ENCODE results near the gene PODXL2.
A peak's percentile ranks its signal among the peaks of the same experiment; 100 is the strongest.
"Not testable (repeated sequence)": the region's sequence is repeated elsewhere in the genome, so short reads cannot be mapped to it uniquely, and the experiment has no call there.

The PODXL2 gene

DNA sequence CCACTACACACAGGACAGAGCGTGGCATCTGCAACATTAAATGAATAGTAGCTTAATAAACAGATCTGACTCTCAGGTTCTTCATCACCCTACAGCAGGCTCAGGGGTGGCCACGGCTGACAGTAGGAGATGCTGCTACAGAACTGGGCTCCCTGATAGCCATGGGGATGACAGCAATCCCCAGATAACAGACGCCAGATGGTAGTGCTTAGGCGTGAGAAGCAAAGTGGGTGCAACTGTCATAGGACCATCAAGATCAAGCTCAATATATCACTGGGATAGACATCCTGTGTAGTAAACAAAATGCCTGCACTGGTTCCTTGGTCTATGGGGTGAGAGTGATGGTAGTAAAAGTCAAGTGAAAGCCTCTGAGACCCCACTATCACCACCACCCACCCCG, 35.8 kb upstream of the PODXL2 start:
- no peaks in the 10 kb centered on the region for H3K27me3 ChIP-seq (ENCODE audit: control insufficient read depth, insufficient read depth, low read length)

DNA sequence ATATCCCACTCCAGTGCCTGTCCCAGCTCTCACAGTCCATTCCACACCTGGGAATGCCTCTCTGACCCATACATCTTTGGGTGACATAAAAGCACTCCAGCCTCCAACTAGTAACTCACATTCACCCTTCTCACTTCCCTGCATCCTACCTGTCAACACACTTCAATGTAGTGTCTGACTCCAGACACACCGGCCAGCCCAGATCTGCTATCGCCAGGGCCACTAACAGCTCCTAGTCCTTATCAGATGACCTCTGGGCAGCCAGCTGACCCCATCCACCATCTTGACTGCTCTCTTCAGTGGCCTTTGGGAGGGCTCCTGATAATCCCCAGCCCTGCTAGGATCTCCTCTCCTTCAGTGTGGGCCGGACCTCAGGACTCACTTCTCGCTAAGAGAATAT, 33.7 kb upstream of the PODXL2 start:
- Histone ChIP-seq H3K27me3 (ENCODE audit: control insufficient read depth, insufficient read depth, low read length) (no peaks in the 10 kb centered on the region), H3K4me1 (ENCODE audit: control insufficient read depth, insufficient read depth, low read length) (peaks cover 17% of the 10 kb centered on the region), H3K9me3 (ENCODE audit: control insufficient read depth, low read length) (no peaks in the 10 kb centered on the region), H3K4me3 (ENCODE audit: low read length) (no peak overlapping the region), H3K36me3 (ENCODE audit: control insufficient read depth, insufficient read depth, low read length) (no peaks in the 10 kb centered on the region), H3K9ac (ENCODE audit: low read length) (no peak overlapping the region)

More for the DNA sequence above, 35.8 kb upstream of the PODXL2 start:
- Histone ChIP-seq H3K36me3 (ENCODE audit: control insufficient read depth, insufficient read depth, low read length) (no peaks in the 10 kb centered on the region), H3K9me3 (ENCODE audit: control insufficient read depth, low read length) (no peaks in the 10 kb centered on the region), H3K4me3 (ENCODE audit: low read length) (no peak overlapping the region), H3K9ac (ENCODE audit: low read length) (no peak overlapping the region), H3K4me1 (ENCODE audit: control insufficient read depth, insufficient read depth, low read length) (peaks cover 22% of the 10 kb centered on the region)

DNA sequence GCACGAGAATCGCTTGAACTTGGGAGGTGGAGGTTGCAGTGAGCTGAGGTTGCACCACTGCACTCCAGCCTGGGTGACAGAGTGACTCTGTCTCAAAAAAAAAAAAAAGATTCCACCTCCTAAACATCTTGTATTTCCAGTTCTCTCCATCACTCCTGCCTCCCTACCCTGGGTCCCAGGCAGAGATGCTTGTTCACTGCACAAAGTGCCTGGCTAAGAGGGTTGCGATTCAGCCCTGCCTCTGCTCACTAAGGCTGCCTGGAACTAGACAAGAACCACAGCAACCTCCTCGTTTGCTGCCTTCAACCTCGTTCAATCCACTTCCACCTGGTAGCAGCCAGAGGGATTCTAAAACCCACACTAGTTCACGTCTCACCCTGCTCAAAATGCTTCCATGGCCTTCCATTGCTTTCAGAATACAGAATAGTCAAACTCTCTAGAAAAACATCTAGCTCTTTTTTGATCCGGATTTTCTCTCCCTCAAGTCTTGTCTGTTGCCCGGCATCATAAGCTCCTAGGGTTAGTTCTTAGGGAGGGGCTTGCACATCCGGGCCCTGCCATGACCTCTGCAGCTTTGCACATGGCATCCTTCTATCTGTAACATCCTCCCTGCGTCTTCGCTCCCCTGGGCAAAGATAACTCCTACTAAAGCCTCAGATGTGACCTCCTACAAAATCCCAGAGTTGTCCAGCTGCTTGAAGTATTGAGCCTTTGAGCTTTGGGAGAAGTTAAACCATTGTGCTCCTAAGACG, 31.8 kb upstream of the PODXL2 start:
- no peaks in the 10 kb centered on the region for H3K9me3 ChIP-seq (ENCODE audit: control insufficient read depth, low read length)
- no peak overlapping the region for H3K9ac ChIP-seq (ENCODE audit: low read length)
- peaks cover 6% of the 10 kb centered on the region for H3K4me1 ChIP-seq (ENCODE audit: control insufficient read depth, insufficient read depth, low read length)
- no peaks in the 10 kb centered on the region for H3K27me3 ChIP-seq (ENCODE audit: control insufficient read depth, insufficient read depth, low read length)
- no peaks in the 10 kb centered on the region for H3K36me3 ChIP-seq (ENCODE audit: control insufficient read depth, insufficient read depth, low read length)
- H3K4me3 ChIP-seq (ENCODE audit: low read length), result no peak overlapping the region

DNA sequence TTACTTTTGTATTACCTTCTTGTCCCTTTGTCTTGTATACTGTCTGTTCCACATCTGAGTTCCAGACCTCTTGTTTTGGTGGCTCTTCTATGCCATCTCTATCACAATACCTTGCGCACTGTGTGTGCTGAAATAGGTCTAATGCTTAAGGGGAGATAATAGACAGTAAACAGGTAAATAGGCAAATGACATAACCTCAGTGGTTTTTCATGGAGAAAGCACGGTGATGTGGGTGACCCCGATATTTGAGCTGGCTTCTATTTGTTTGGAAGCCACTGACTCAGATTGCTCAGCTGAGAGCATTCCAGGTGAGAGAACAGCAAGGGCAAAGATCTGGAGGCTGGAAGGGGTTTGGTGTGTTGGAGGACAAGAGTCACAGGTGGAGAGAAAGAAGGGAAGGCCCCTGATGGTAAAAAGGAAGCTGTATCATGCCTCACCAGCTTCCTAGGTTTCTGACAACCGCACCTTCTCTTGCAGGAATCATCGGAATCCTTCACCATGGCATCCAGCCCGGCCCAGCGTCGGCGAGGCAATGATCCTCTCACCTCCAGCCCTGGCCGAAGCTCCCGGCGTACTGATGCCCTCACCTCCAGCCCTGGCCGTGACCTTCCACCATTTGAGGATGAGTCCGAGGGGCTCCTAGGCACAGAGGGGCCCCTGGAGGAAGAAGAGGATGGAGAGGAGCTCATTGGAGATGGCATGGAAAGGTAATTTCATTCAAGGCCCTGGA, 30.0 kb upstream of the PODXL2 start:
- H3K9me3 ChIP-seq (ENCODE audit: control insufficient read depth, low read length), result no peaks in the 10 kb centered on the region
- peak overlapping the region; percentile 60 for H3K9ac ChIP-seq (ENCODE audit: low read length)

DNA sequence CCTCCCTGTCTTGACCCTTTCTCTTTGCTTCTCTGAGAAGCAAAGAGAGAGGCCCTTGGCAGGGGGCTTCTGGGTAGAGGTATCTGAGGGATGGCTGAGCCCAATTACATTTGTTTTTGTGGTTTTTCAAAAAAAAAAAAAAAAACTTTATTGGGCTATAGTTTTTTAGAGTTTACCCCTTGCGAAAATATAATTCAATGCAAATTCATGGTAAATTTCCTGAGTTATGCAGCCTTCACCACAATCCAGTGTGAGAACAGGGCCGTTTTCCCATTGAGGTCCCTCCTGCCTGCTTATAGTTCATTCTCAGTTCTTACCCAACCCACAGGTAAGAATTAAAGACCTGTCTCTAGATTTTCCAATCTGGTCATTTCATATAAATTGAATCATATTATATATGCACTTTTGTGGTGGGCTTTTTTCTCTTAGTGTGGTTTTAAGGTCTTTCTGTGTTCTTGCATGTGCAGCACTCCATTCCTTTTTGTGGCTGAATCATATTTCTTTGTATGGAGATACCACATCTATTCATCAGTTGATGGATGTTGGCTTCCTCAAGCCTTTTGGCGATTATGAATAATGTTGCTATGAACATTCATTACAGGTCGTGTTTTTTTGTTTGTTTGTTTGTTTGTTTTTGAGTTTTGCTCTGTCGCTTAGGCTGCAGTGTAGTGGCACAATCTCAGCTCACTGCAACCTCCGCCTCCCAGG, 28.1 kb upstream of the PODXL2 start:
- H3K27me3 ChIP-seq (ENCODE audit: control insufficient read depth, insufficient read depth, low read length), result no peaks in the 10 kb centered on the region
- H3K4me1 ChIP-seq (ENCODE audit: control insufficient read depth, insufficient read depth, low read length), result peaks cover 6% of the 10 kb centered on the region
- H3K36me3 ChIP-seq (ENCODE audit: control insufficient read depth, insufficient read depth, low read length), result no peaks in the 10 kb centered on the region
- H3K4me3 ChIP-seq (ENCODE audit: low read length), result no peak overlapping the region
- no peak overlapping the region for H3K9ac ChIP-seq (ENCODE audit: low read length)
- no peaks in the 10 kb centered on the region for H3K9me3 ChIP-seq (ENCODE audit: control insufficient read depth, low read length)

More for the DNA sequence above, 30.0 kb upstream of the PODXL2 start:
- no peaks in the 10 kb centered on the region for H3K27me3 ChIP-seq (ENCODE audit: control insufficient read depth, insufficient read depth, low read length)
- H3K4me1 ChIP-seq (ENCODE audit: control insufficient read depth, insufficient read depth, low read length), result peaks cover 6% of the 10 kb centered on the region
- no peaks in the 10 kb centered on the region for H3K36me3 ChIP-seq (ENCODE audit: control insufficient read depth, insufficient read depth, low read length)
- H3K4me3 ChIP-seq (ENCODE audit: low read length), result peak overlapping the region; percentile 38

DNA sequence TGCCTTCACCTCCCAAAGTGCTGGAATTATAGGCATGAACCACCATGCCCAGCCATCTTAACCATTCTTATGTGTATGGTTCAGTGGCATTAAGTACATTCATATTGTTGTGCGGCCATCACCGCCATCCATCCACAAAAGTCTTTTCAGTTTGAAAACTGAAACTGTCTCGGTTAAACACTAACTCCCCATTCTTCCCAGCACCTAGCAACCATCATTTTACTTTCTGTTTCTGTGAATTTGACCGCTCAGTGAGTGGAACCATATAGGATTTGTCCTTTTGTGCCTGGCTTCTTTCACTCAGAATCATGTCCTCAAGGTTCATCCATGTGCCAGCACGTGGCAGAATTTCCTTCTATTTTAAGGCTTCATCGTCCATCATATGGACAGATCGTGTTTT, 24.9 kb upstream of the PODXL2 start:
- no peaks in the 10 kb centered on the region for H3K27me3 ChIP-seq (ENCODE audit: control insufficient read depth, insufficient read depth, low read length)
- no peaks in the 10 kb centered on the region for H3K36me3 ChIP-seq (ENCODE audit: control insufficient read depth, insufficient read depth, low read length)
- no peak overlapping the region for H3K4me3 ChIP-seq (ENCODE audit: low read length)
- H3K9me3 ChIP-seq (ENCODE audit: control insufficient read depth, low read length), result no peaks in the 10 kb centered on the region
- no peaks in the 10 kb centered on the region for H3K4me1 ChIP-seq (ENCODE audit: control insufficient read depth, insufficient read depth, low read length)
- H3K9ac ChIP-seq (ENCODE audit: low read length), result no peak overlapping the region

DNA sequence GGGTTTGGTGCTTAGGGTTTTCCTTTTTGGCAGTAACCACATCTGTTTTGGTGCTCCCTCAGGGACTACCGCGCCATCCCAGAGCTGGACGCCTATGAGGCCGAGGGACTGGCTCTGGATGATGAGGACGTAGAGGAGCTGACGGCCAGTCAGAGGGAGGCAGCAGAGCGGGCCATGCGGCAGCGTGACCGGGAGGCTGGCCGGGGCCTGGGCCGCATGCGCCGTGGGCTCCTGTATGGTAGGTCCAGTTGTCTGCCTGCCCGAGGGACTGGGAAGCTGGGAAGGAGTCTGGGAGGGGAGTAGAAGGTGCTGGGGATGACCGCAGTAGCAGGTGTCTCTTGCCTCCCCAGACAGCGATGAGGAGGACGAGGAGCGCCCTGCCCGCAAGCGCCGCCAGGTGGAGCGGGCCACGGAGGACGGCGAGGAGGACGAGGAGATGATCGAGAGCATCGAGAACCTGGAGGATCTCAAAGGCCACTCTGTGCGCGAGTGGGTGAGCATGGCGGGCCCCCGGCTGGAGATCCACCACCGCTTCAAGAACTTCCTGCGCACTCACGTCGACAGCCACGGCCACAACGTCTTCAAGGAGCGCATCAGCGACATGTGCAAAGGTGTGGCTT, 24.3 kb upstream of the PODXL2 start:
- Histone ChIP-seq H3K27me3 (ENCODE audit: control insufficient read depth, insufficient read depth, low read length) (no peaks in the 10 kb centered on the region), H3K36me3 (ENCODE audit: control insufficient read depth, insufficient read depth, low read length) (no peaks in the 10 kb centered on the region), H3K9me3 (ENCODE audit: control insufficient read depth, low read length) (no peaks in the 10 kb centered on the region), H3K9ac (ENCODE audit: low read length) (no peak overlapping the region), H3K4me3 (ENCODE audit: low read length) (no peak overlapping the region), H3K4me1 (ENCODE audit: control insufficient read depth, insufficient read depth, low read length) (no peaks in the 10 kb centered on the region)

DNA sequence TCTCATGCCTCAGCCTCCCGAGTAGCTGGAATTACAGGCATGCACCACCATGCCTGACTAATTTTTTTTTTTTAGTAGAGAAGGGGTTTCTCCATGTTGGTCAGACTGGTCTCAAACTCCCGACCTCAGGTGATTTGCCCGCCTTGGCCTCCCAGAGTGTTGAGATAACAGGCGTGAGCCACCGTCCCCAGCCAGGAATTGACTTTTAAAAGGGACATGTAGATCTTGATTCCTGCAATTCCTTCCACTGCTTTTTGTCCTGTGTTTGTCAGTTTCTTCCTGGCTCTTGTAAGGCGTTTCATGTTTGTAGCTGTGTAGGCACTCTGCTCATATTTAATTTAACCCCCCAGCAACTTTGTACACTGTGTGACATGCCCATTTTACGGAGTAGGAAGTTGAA, 23.4 kb upstream of the PODXL2 start:
- not testable (repeated sequence) for H3K4me3 ChIP-seq (ENCODE audit: low read length); H3K9ac ChIP-seq (ENCODE audit: low read length); H3K4me1 ChIP-seq (ENCODE audit: control insufficient read depth, insufficient read depth, low read length); H3K36me3 ChIP-seq (ENCODE audit: control insufficient read depth, insufficient read depth, low read length); H3K9me3 ChIP-seq (ENCODE audit: control insufficient read depth, low read length); H3K27me3 ChIP-seq (ENCODE audit: control insufficient read depth, insufficient read depth, low read length)

DNA sequence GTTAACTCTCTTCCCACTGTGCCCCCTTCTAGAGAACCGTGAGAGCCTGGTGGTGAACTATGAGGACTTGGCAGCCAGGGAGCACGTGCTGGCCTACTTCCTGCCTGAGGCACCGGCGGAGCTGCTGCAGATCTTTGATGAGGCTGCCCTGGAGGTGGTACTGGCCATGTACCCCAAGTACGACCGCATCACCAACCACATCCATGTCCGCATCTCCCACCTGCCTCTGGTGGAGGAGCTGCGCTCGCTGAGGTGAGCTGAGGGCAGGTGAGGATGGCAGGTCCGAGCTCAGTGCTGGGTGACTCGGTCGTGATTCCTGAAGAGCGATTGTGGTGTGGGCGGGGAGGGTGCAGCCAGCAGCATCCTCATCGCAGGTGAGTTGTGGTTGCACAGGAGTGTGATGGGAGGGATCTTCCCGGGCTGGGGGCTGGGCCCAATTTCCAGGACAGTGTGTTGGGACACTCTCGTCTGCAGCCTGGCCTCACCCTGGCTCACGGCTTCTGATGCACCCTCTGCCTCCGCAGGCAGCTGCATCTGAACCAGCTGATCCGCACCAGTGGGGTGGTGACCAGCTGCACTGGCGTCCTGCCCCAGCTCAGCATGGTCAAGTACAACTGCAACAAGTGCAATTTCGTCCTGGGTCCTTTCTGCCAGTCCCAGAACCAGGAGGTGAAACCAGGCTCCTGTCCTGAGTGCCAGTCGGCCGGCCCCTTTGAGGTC, 22.7 kb upstream of the PODXL2 start:
- Histone ChIP-seq H3K9ac (ENCODE audit: low read length) (no peak overlapping the region), H3K27me3 (ENCODE audit: control insufficient read depth, insufficient read depth, low read length) (no peaks in the 10 kb centered on the region), H3K4me1 (ENCODE audit: control insufficient read depth, insufficient read depth, low read length) (no peaks in the 10 kb centered on the region), H3K36me3 (ENCODE audit: control insufficient read depth, insufficient read depth, low read length) (no peaks in the 10 kb centered on the region), H3K4me3 (ENCODE audit: low read length) (no peak overlapping the region), H3K9me3 (ENCODE audit: control insufficient read depth, low read length) (no peaks in the 10 kb centered on the region)

DNA sequence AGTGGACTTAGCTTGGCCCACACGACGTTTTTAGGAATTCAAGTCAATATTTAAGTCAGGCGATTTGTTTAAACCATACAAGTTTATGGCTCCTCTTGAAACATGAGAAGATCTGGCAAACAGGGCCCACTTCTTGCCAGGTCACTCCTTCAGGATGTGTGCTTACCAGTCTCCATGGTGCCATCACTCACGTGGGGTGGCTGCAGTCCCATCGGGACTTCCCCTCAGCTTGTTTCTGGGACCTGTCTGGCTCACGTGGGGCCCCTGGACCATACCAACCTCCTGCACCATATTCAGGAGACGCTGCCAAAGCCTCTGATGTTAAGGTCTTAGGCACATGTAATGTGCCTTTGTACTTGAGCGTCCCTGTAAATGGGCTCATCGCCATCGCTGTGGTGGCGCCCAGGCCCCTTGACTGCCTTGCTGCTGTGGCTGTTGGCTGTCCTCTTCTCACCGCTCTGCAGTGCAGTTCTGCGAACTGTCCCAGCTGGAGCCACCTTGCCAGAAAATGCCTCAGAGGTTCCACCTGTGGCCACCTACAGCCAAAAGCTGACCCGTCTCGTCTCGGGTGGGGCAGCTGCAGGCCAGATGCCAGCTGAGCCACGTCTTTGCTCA, 21.9 kb upstream of the PODXL2 start:
- H3K36me3 ChIP-seq (ENCODE audit: control insufficient read depth, insufficient read depth, low read length), result no peaks in the 10 kb centered on the region
- no peak overlapping the region for H3K9ac ChIP-seq (ENCODE audit: low read length)
- no peaks in the 10 kb centered on the region for H3K9me3 ChIP-seq (ENCODE audit: control insufficient read depth, low read length)

DNA sequence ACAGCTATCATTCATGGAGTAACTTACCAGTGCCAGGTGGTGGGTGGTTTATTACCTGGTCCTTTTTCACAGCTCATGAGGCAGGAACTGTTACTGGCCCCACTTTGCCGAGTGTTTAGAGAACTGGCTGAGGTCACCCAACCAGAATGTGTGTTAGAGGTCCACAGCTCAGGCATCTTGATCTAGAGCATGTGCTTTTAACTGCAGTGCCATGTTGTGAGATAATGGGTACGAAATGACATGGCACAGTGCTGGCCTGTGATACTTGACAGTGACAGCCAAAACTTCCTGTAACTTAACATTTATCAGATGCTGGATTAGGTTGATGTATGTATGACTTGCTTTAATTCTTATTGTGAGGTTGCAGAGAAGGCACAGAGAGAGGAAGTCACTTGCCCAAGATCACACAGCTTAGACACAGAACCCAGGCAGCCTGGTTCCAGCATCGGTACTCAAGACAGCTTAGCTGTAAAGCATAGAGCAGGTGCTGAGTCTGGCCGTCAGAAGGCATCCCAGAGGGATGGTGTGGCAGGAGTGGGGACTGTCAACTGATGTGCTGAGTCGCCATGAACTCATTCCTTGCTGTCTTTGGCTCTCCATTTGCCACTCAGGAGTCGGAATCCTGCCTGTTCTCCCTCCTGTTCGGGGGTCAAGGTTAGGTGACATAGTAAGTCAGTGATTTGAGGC, 21.2 kb upstream of the PODXL2 start:
- H3K27me3 ChIP-seq (ENCODE audit: control insufficient read depth, insufficient read depth, low read length), result no peaks in the 10 kb centered on the region
- no peaks in the 10 kb centered on the region for H3K4me1 ChIP-seq (ENCODE audit: control insufficient read depth, insufficient read depth, low read length)
- H3K9ac ChIP-seq (ENCODE audit: low read length), result no peak overlapping the region
- no peaks in the 10 kb centered on the region for H3K9me3 ChIP-seq (ENCODE audit: control insufficient read depth, low read length)
- no peaks in the 10 kb centered on the region for H3K36me3 ChIP-seq (ENCODE audit: control insufficient read depth, insufficient read depth, low read length)
- no peak overlapping the region for H3K4me3 ChIP-seq (ENCODE audit: low read length)

More for the DNA sequence above, 21.9 kb upstream of the PODXL2 start:
- Histone ChIP-seq H3K4me3 (ENCODE audit: low read length) (no peak overlapping the region), H3K4me1 (ENCODE audit: control insufficient read depth, insufficient read depth, low read length) (no peaks in the 10 kb centered on the region), H3K27me3 (ENCODE audit: control insufficient read depth, insufficient read depth, low read length) (no peaks in the 10 kb centered on the region)

Measured in mucosa of stomach (tissue), 1 donor.